GM12878 (cell line): ENCODE results near the gene TPK1. TPM values are rescaled to one million over a fixed set of nuclear protein-coding genes. Genes with fewer than 3 reads are reported as not detected.

Experiments used
- ATAC-seq: fragments of 200-7000 bp; cut with Tn5 transposase; 3 replicates; pipeline ENCODE4 v1.9.1; 2020; ENCODE audit warnings: mild to moderate bottlenecking, moderate library complexity
- BruUV-seq: library from RNA; stranded (reverse); fragments of 400-500 nt; replicated peaks from 2 replicates; lab custom pipeline; 2021; lab: Mats Ljungman, UMichigan
- CTCF ChIA-PET: fragments of 300-600 bp; sonication (Branson Sonifier 250); formaldehyde crosslinking; extraction: SDS; loops from one replicate; lab custom pipeline; 2021; ENCODE audit warnings: inconsistent platforms; lab: Yijun Ruan, JAX
- POLR2A ChIA-PET: fragments of 350-600 bp; formaldehyde crosslinking; extraction: SDS; loops from one replicate; lab custom pipeline; 2021; ENCODE audit warnings: inconsistent platforms; lab: Charles Lee
- RAD21 ChIA-PET: fragments of 300-600 bp; sonication (Branson Sonifier 250); formaldehyde crosslinking; loops from one replicate; lab custom pipeline; 2023; ENCODE audit warnings: antibody characterized with exemption; ENCODE audit not compliant: unreplicated experiment; lab: Charles Lee
- SMC1A ChIA-PET: fragments of 300-600 bp; sonication (Branson Sonifier 250); formaldehyde crosslinking; loops from one replicate; lab custom pipeline; 2023; ENCODE audit not compliant: unreplicated experiment, uncharacterized antibody; lab: Charles Lee
- DNase-seq: peaks from one replicate; pipeline ENCODE4 v3.0.0-alpha.2; 2011; ENCODE audit warnings: low read depth, low spot score
- FAIRE-seq: peaks from 3 replicates; lab custom pipeline; 2011; peaks lifted over from hg19 to GRCh38; lab: Jason Lieb, UNC
- H2AFZ ChIP-seq: 2 replicates; pipeline ENCODE4 v1.6.0; 2011; ENCODE audit warnings: low read depth, low read length, control low read depth; ENCODE audit not compliant: control insufficient read depth
- H3K27ac ChIP-seq: 2 replicates; pipeline ENCODE4 v1.5.1; 2011; ENCODE audit warnings: control low read depth; ENCODE audit not compliant: control insufficient read depth, insufficient read depth
- H3K27me3 ChIP-seq, 2 experiments: replicated peaks in 1 of 2; 2 replicates each; pipeline versions ENCODE4 v1.6.0 to v1.6.1; 2011; ENCODE audit warnings: low read length in 1 of 2; ENCODE audit not compliant: control insufficient read depth in 2 of 2, insufficient read depth in 2 of 2
- H3K36me3 ChIP-seq, 2 experiments: 2 replicates each; pipeline ENCODE4 v1.5.1; 2011; ENCODE audit warnings: low read length in 1 of 2; ENCODE audit not compliant: control insufficient read depth in 2 of 2, insufficient read depth in 2 of 2
- H3K4me1 ChIP-seq: 2 replicates; pipeline ENCODE4 v1.6.1; 2011; ENCODE audit warnings: mild to moderate bottlenecking, low read length, moderate library complexity, mixed read lengths; ENCODE audit not compliant: control insufficient read depth, insufficient read depth
- H3K4me2 ChIP-seq: 2 replicates; pipeline ENCODE4 v1.6.0; 2011; ENCODE audit warnings: control low read depth; ENCODE audit not compliant: control insufficient read depth, insufficient read depth
- H3K4me3 ChIP-seq: fragments of 200-600 bp; sonication (generic); 2 replicates; pipeline ENCODE4 v1.5.1; 2016
- H3K79me2 ChIP-seq: 2 replicates; pipeline ENCODE4 v1.6.0; 2011; ENCODE audit warnings: low read length; ENCODE audit not compliant: control insufficient read depth, insufficient read depth
- H3K9ac ChIP-seq: 2 replicates; pipeline ENCODE4 v1.8.0; 2011; ENCODE audit warnings: low read length, control low read depth, mixed read lengths; ENCODE audit not compliant: control insufficient read depth, insufficient read depth
- H3K9me3 ChIP-seq: replicated peaks from 3 replicates; pipeline ENCODE4 v1.5.1; 2011; ENCODE audit warnings: mild to moderate bottlenecking, low read length; ENCODE audit not compliant: control insufficient read depth, insufficient read depth
- H4K20me1 ChIP-seq: 2 replicates; pipeline ENCODE4 v1.6.0; 2011; ENCODE audit not compliant: control insufficient read depth, insufficient read depth
- CBX3 ChIP-seq: fragments of 200-600 bp; sonication (generic); IDR thresholded peaks from 2 replicates; pipeline ENCODE4 v1.6.1; 2016; ENCODE audit warnings: low read depth, borderline replicate concordance
- ETV6 ChIP-seq, 2 experiments: fragments of 450-650 bp in 1 of 2; IDR thresholded peaks in 1 of 2; conservative IDR thresholded peaks in 1 of 2; 2 replicates each; pipeline ENCODE4 v1.6.1; 2014; ENCODE audit warnings: antibody characterized with exemption in 1 of 2, borderline replicate concordance in 1 of 2, low read depth in 1 of 2, mild to moderate bottlenecking in 1 of 2, moderate library complexity in 1 of 2
- HDGF ChIP-seq: fragments of 450-650 bp; IDR thresholded peaks from 2 replicates; pipeline ENCODE4 v1.6.1; 2016; ENCODE audit warnings: antibody characterized with exemption
- KAT2A ChIP-seq: conservative IDR thresholded peaks from 2 replicates; pipeline ENCODE4 v1.6.1; 2011; ENCODE audit warnings: low read depth, low read length; ENCODE audit not compliant: control insufficient read depth
- MEF2A ChIP-seq: IDR thresholded peaks from 2 replicates; pipeline ENCODE4 v1.6.1; 2011; ENCODE audit warnings: low read depth, mild to moderate bottlenecking, low read length, moderate library complexity; ENCODE audit not compliant: insufficient read depth
- MTA2 ChIP-seq: fragments of 450-650 bp; IDR thresholded peaks from 2 replicates; pipeline ENCODE4 v1.6.1; 2016; ENCODE audit warnings: low read depth, mild to moderate bottlenecking, moderate library complexity
- MXI1 ChIP-seq: fragments of 150-350 bp; IDR thresholded peaks from 2 replicates; pipeline ENCODE4 v1.6.1; 2011; ENCODE audit warnings: low read depth, mild to moderate bottlenecking, inconsistent platforms, low read length, improper control_type of control experiment
- NFIC ChIP-seq: IDR thresholded peaks from 2 replicates; pipeline ENCODE4 v1.6.1; 2012; ENCODE audit warnings: low read depth, mild to moderate bottlenecking, inconsistent platforms, low read length, moderate library complexity
- PAX5 ChIP-seq: IDR thresholded peaks from 2 replicates; pipeline ENCODE4 v1.6.1; 2011; ENCODE audit warnings: low read depth, low read length, borderline replicate concordance
- SREBF2 ChIP-seq: IDR thresholded peaks from 2 replicates; pipeline ENCODE4 v1.6.1; 2012; ENCODE audit warnings: mild to moderate bottlenecking, low read length
- TCF12 ChIP-seq: IDR thresholded peaks from 2 replicates; pipeline ENCODE4 v1.6.1; 2011; ENCODE audit warnings: low read depth, mild to moderate bottlenecking, low read length
- WGBS: methylation state at CpG from one replicate; pipeline ENCODE4 v1.1.6; 2016; ENCODE audit warnings: low lambda C conversion rate; ENCODE audit not compliant: insufficient replicate concordance, insufficient coverage; ENCODE audit errors: missing lambda C conversion rate; 5-methylcytosine and 5-hydroxymethylcytosine counted together
- in situ Hi-C: fragments of 300-500 bp; cut with MboI; formaldehyde crosslinking; loops from 9 replicates; pipeline ENCODE4 v1.14.3; 2018; ENCODE audit warnings: mixed read lengths
- intact Hi-C: fragments of 100-400 bp; cut with micrococcal nuclease; formaldehyde crosslinking; loops from one replicate; pipeline ENCODE4 v1.14.2; 2022; ENCODE audit not compliant: unreplicated experiment
- polyA plus RNA-seq, 11 experiments: library from polyadenylated mRNA; depleted of rRNA in 4 of 11; unstranded in 6 of 11; stranded (reverse) in 5 of 11; fragments of >200 nt; fragmentation: Nextera tagmentation in 4 of 11; fragmentation: Illumina TruSeq in 1 of 11; extraction: Ambion mirVana in 4 of 11; extraction: Trizol in 1 of 11; gene quantifications; 1 replicate in 1 of 11; 2 replicates in 10 of 11; pipeline versions ENCODE4 v1.2.1 to v1.2.3, GENCODE V29; 2011 to 2016; ENCODE audit warnings: inconsistent platforms in 2 of 11, missing spikeins in 2 of 11, low read depth in 1 of 11
- total RNA-seq, 4 experiments: library from RNA; depleted of rRNA in 3 of 4; stranded (reverse); fragments of >200 nt in 3 of 4; fragmentation: Illumina TruSeq in 1 of 4; extraction: Trizol in 1 of 4; gene quantifications; 2 replicates each; pipeline versions ENCODE4 v1.2.1 to v1.2.3, GENCODE V29; 2013 to 2021
- TF ChIP-seq, protein P1 (sequence below): IDR thresholded peaks from 2 replicates; pipeline ENCODE4 v1.6.1; 2012; ENCODE audit warnings: low read depth, low read length, improper control_type of control experiment
- TF ChIP-seq, protein P2 (sequence below): fragments of 150-350 bp; IDR thresholded peaks from 2 replicates; pipeline ENCODE4 v1.6.1; 2016; ENCODE audit warnings: low read depth, low read length

TPK1 gene
- total and polyA plus RNA-seq, 10 of the 15 experiments (the other 5 are each of a cell fraction or from before 2014, with no cell fraction given), result 7.1 to 19.0 (median 9.3) TPM

DNA sequence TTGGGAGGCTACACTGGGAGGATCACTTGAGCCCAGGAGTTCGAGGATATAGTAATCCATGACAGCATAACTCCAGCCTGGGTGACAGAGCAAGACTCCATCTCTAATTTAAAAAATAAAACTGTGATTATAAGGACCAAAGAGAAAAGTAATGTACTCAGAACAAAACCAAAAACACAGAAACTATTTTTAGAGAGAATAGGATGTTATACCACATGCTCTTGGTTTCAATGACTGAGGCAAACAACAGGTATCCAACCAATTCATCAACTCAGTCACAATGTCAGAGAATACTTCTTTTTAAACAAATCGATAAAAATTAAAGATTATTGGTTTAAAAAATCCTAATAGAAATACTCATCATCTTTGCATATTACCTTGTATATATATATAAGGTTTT is 186.7 kb downstream of the TPK1 start:
- no peaks in the 10 kb centered on the region; the same call in 1 of the 3 replicates for H3K9me3 ChIP-seq
- DNase-seq, result no peak
- no peak overlapping the region for H3K4me2 ChIP-seq
- H3K27me3 ChIP-seq, result no peaks in the 10 kb centered on the region
- no peaks in the 10 kb centered on the region for H3K4me1 ChIP-seq
- no peak overlapping the region for H3K4me3 ChIP-seq
- whole genome bisulfite sequencing, result 43% methylated on average over 2 of the region's 2 CpGs
- no peaks in the 10 kb centered on the region for H4K20me1 ChIP-seq
- intact Hi-C loops, result no loop called here
- no peaks in the 10 kb centered on the region for H3K79me2 ChIP-seq
- ChIA-PET SMC1A (no interaction called here), POLR2A (no interaction called here)
- no peak overlapping the region; the same call in 1 of the 2 replicates for H3K27ac ChIP-seq
- no peak for TF ChIP-seq SREBF2
- peak; percentile 43; the same call in 1 of the 2 replicates for TF ChIP-seq MEF2A
- TF ChIP-seq, all 136 proteins: peak for 1
- ATAC-seq, result no peak; the same call in 2 of the 3 replicates
- ChIA-PET RAD21 (no interaction called here), CTCF (no interaction called here)
- Histone ChIP-seq H2AFZ (no peak overlapping the region), H3K36me3 (no peaks in the 10 kb centered on the region), H3K9ac (no peak overlapping the region)
- peak; percentile 52 for FAIRE-seq
- no TSS peak for BruUV-seq
- in situ Hi-C loops, result no loop called here

DNA sequence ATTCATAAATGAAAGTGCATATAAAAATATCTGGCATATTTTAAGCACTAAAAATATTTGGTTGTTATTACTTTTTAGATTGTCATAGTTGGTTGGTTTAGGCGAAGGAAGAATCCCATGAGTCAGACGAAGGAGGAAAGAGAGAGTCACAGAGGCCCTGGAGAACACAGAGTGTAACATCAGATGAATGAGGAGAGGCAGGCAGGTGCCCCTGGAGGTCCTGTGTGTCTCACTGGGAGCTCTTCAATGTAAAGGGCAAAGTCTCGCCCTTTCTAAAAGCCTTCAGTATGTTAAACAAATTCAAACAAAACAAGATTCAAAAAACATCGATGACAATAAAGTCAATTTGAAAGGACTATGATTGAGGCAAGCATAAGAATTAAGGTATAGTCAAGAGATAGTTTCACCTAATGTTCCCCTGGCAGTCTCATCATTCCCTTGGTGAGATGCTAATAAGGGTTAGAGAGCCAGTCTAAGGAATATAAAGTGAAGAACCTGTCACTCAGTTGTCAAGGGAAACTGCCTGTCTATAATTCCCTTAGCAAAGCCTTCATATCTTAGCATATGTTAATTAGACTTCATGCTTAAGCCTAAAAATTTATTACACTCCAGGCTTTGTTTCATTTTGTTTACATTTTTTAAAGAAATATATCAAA is 194.3 kb downstream of the TPK1 start:
- ATAC-seq, result no peak
- intact Hi-C loops (no loop called here), in situ Hi-C loops (no loop called here)
- no peaks in the 10 kb centered on the region for H3K4me1 ChIP-seq
- H3K4me2 ChIP-seq, result no peak overlapping the region
- no peak overlapping the region for H2AFZ ChIP-seq
- H3K79me2 ChIP-seq, result no peaks in the 10 kb centered on the region
- H3K9ac ChIP-seq, result no peak overlapping the region
- BruUV-seq, result no TSS peak
- CTCF ChIA-PET, result interaction anchor here (0.5 to 1.5 kb wide), 2 partner anchors 10 to 125 kb away, joined by 3 read pairs; no protein-coding TSS in a partner anchor
- RAD21 ChIA-PET, result no interaction called here
- H3K4me3 ChIP-seq, result no peak overlapping the region
- 69% methylated on average over 4 of the region's 4 CpGs for WGBS
- no peaks in the 10 kb centered on the region for H4K20me1 ChIP-seq
- H3K36me3 ChIP-seq, result no peaks in the 10 kb centered on the region
- no peak for FAIRE-seq
- H3K27ac ChIP-seq, result no peak overlapping the region
- SMC1A ChIA-PET, result no interaction called here
- DNase-seq, result no peak
- H3K9me3 ChIP-seq, result no peaks in the 10 kb centered on the region
- H3K27me3 ChIP-seq, result no peaks in the 10 kb centered on the region
- POLR2A ChIA-PET, result no interaction called here
- TF ChIP-seq KAT2A, result no peak
- TF ChIP-seq, protein P1, sequence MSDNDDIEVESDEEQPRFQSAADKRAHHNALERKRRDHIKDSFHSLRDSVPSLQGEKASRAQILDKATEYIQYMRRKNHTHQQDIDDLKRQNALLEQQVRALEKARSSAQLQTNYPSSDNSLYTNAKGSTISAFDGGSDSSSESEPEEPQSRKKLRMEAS, result no peak
- TF ChIP-seq HDGF, result no peak
- no peak for TF ChIP-seq NFIC
- TF ChIP-seq MTA2, result no peak
- TF ChIP-seq ETV6 (conservative IDR thresholded peaks at IDR 0.05 in 1 of 2, IDR thresholded peaks at IDR 0.05 in 1 of 2; ENCODE audit: borderline replicate concordance in 1 of 2, low read depth in 1 of 2), result no peak
- TF ChIP-seq TCF12, result no peak
- TF ChIP-seq MXI1, result no peak
- no peak for TF ChIP-seq CBX3
- no peak for TF ChIP-seq PAX5
- TF ChIP-seq, protein P2, sequence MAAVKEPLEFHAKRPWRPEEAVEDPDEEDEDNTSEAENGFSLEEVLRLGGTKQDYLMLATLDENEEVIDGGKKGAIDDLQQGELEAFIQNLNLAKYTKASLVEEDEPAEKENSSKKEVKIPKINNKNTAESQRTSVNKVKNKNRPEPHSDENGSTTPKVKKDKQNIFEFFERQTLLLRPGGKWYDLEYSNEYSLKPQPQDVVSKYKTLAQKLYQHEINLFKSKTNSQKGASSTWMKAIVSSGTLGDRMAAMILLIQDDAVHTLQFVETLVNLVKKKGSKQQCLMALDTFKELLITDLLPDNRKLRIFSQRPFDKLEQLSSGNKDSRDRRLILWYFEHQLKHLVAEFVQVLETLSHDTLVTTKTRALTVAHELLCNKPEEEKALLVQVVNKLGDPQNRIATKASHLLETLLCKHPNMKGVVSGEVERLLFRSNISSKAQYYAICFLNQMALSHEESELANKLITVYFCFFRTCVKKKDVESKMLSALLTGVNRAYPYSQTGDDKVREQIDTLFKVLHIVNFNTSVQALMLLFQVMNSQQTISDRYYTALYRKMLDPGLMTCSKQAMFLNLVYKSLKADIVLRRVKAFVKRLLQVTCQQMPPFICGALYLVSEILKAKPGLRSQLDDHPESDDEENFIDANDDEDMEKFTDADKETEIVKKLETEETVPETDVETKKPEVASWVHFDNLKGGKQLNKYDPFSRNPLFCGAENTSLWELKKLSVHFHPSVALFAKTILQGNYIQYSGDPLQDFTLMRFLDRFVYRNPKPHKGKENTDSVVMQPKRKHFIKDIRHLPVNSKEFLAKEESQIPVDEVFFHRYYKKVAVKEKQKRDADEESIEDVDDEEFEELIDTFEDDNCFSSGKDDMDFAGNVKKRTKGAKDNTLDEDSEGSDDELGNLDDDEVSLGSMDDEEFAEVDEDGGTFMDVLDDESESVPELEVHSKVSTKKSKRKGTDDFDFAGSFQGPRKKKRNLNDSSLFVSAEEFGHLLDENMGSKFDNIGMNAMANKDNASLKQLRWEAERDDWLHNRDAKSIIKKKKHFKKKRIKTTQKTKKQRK, result no peak
